Thyroid gland (tissue), 4 donors: ENCODE results near the gene PEX14. TPM values are rescaled to one million over a fixed set of nuclear protein-coding genes. Genes with fewer than 3 reads are reported as not detected.

Experiments used
- DNase-seq, 2 donors: peaks; one replicate each; pipeline ENCODE4 v3.0.0-alpha.2; 2019
- H3K27ac ChIP-seq, 3 donors: fragments of 200-600 bp; sonication (generic); 1 replicate in 2 of 3; 2 replicates in 1 of 3; pipeline ENCODE4 v1.5.1; 2016 to 2019; ENCODE audit warnings: mild to moderate bottlenecking in 1 of 3, moderate library complexity in 1 of 3
- H3K27me3 ChIP-seq: fragments of 200-600 bp; sonication (generic); one replicate; pipeline ENCODE4 v1.5.1; 2019
- H3K36me3 ChIP-seq, 2 donors: fragments of 200-600 bp; sonication (generic); one replicate each; pipeline ENCODE4 v1.5.1; 2016 to 2019
- H3K4me1 ChIP-seq, 2 donors: fragments of 200-600 bp; sonication (generic); one replicate each; pipeline ENCODE4 v1.5.1; 2017 to 2019
- H3K4me3 ChIP-seq, 3 donors: fragments of 200-600 bp; sonication (generic); replicated peaks in 1 of 3; 1 replicate in 2 of 3; 2 replicates in 1 of 3; pipeline ENCODE4 v1.5.1; 2016; ENCODE audit warnings: mild to moderate bottlenecking in 1 of 3
- H3K9me3 ChIP-seq: fragments of 200-600 bp; sonication (generic); one replicate; pipeline ENCODE4 v1.5.1; 2017
- CTCF ChIP-seq, 6 experiments: fragments of 200-600 bp in 3 of 6; fragments of 450-650 bp in 3 of 6; sonication (generic) in 3 of 6; IDR thresholded peaks; one replicate each; pipeline ENCODE4 v1.5.1; 2016 to 2019; ENCODE audit warnings: antibody characterized with exemption in 6 of 6, mild to moderate bottlenecking in 2 of 6, inconsistent platforms in 1 of 6, moderate library complexity in 1 of 6
- POLR2A ChIP-seq, 2 donors: fragments of 450-650 bp; IDR thresholded peaks; one replicate each; pipeline ENCODE4 v1.6.1; 2017; ENCODE audit warnings: antibody characterized with exemption in 2 of 2, mild to moderate bottlenecking in 2 of 2, moderate library complexity in 1 of 2
- WGBS, 2 donors: methylation state at CpG; one replicate each; pipeline ENCODE4 v1.1.5; 2017; 5-methylcytosine and 5-hydroxymethylcytosine counted together
- intact Hi-C: fragments of 100-400 bp; cut with DNase I; formaldehyde crosslinking; loops from one replicate; pipeline ENCODE4 v1.15.1; 2023
- total RNA-seq, 4 donors: library from RNA; depleted of rRNA; stranded (reverse); fragments of >200 nt; gene quantifications; one replicate each; pipeline ENCODE4 v1.2.3, GENCODE V29; 2016

PEX14 gene
- total RNA-seq, 4 donors from 2014 or later = 14.0 to 28.4 (median 20.7) TPM

DNA sequence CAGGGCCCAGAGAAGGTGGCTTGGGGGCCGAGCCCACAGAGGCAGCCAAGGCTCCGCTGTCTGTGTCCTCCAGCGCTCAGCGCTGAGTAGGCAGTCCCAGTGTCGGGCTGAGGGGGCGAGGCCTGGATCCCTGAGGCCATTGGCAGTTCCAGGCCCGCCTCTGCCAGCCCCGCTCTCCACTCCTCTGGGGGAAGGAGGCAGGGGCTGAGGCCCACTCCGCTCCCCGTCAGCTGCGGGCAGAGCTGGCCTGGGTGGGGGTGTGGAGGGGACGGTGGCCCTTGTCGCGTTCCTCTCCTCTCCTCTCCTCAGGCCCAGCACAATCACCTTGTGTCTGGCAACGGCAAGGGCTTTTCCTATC is 188.9 kb downstream of the PEX14 start:
- Histone ChIP-seq H3K9me3 (no peaks in the 10 kb centered on the region), H3K36me3 (no peaks in the 10 kb centered on the region), H3K27me3 (no peaks in the 10 kb centered on the region), H3K4me3 (no peak overlapping the region), H3K4me1 (peaks cover 20 to 46% of the 10 kb centered on the region in 2 donors), H3K27ac (no peak overlapping the region)
- DNase-seq = peak in 1 of 2 donors; percentile 43
- no peak for TF ChIP-seq POLR2A (IDR thresholded peaks at IDR 0.05)
- no peak for TF ChIP-seq CTCF (IDR thresholded peaks at IDR 0.05)
- intact Hi-C loops = no loop called here
- WGBS, 2 donors = 45 to 67% methylated on average over 9 to 13 of the region's 15 CpGs

DNA sequence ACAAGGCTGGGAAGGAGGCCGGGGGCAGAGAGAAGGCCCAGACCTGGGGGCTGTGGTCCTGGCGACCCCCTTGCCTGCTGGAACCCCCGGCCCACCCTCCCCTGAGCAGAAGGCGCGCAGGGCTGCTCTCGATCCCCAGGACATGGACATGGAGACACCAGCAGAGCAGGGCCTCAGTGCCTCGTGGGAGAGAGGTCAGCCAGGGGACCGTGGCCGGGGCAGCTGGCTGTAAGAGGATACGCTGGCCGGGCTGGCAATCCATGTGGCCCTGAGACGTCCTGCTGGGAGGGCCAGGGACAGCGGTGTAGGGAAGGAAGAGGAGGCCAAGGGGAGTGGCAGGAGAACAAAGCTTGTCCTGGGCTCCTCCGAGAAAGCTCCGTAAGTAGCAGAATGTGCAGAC is 189.5 kb downstream of the PEX14 start:
- Histone ChIP-seq H3K27ac (no peak overlapping the region), H3K9me3 (no peaks in the 10 kb centered on the region), H3K27me3 (no peaks in the 10 kb centered on the region), H3K4me3 (no peak overlapping the region), H3K4me1 (peaks cover 20 to 52% of the 10 kb centered on the region in 2 donors), H3K36me3 (no peaks in the 10 kb centered on the region)
- intact Hi-C loops = no loop called here
- TF ChIP-seq POLR2A (IDR thresholded peaks at IDR 0.05) = no peak
- WGBS, 2 donors = 74% methylated on average over 12 to 15 of the region's 15 CpGs
- DNase-seq = no peak

DNA sequence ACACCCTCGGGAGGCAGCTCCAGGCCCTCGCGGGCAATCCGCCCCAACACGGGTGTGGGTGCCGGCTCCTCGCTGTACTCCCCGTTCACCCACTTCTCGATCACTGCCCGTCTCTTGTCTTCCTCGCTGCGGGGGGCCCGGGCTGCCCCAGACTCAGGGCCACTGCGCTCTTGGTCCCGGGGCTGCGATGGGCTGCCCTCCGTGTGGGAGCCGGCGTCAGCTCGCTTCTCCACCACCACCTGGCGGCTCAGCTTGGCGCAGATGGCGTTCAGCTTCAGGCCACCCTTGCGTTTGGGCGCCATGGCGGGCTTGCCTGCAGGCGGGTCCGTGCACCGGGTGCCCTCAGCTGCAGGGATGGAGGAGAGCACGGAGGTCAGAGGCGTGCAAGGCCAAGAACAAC is 190.5 kb downstream of the PEX14 start:
- peak overlapping the region in 1 of 3 donors; percentile 88 for H3K27ac ChIP-seq

DNA sequence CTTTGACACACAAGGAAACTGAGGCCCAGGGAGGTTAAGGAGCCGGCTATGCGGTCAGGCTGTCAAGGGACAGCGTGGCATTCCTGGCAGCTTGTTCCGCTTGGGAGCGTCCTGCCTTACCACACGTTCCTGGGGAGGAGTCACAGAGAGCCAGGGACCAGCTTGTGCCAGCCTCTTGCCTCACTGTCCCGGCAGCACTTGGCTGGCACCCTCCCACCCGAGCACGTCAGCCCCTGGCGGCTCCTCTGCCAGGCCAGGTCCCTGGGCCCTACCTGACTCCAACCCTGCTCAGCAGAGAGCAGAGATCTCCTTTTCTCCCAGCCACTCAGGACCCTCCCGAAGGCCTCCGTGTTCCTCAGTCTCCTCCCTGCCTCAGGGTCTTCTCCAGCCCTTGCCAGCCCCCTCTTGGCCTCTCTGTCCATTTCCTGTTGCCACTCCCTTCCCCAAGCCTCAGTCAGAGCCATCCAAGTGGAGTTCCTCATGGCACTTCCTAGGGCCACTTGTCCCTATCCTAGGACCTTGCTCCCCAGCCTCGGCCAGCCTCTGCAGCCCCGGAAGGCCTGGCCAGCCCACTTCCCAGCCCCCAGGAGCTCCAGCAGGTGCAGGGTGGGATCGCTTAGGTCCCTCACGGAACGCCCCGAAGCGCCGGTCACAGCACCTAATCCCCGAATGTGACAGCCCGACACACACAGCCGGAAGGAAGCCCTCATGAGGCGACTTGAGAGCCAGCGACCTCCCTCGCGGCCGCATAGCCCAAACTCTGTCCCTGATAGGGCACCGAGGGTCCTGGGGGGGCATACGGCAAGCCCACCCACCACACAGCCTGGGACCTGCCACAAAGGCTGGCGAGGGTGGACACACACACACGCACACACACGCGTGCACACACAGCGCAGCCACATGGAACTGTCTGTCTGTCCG is 191.4 kb downstream of the PEX14 start:
- 66 to 68% methylated on average over 21 to 27 of the region's 36 CpGs for whole genome bisulfite sequencing, 2 donors
- TF ChIP-seq CTCF (IDR thresholded peaks at IDR 0.05) (peak in 2 of 6 experiments; percentile 32), POLR2A (IDR thresholded peaks at IDR 0.05) (peak in 1 of 2 donors; percentile 60)
- no peaks in the 10 kb centered on the region for H3K9me3 ChIP-seq
- H3K27ac ChIP-seq = peak overlapping the region; percentile 85 to 90 (median 88)
- no peaks in the 10 kb centered on the region for H3K36me3 ChIP-seq
- peak; percentile 98 for DNase-seq
- intact Hi-C loops = no loop called here
- peaks cover 31 to 52% of the 10 kb centered on the region in 2 donors for H3K4me1 ChIP-seq
- no peaks in the 10 kb centered on the region for H3K27me3 ChIP-seq
- H3K4me3 ChIP-seq = no peak overlapping the region

More for the DNA sequence above, 190.5 kb downstream of the PEX14 start:
- intact Hi-C loops = no loop called here
- Histone ChIP-seq H3K4me1 (peaks cover 21 to 45% of the 10 kb centered on the region in 2 donors), H3K9me3 (no peaks in the 10 kb centered on the region), H3K27me3 (no peaks in the 10 kb centered on the region), H3K36me3 (no peaks in the 10 kb centered on the region), H3K4me3 (no peak overlapping the region)
- WGBS, 2 donors = 97% methylated on average over 27 to 29 of the region's 31 CpGs
- TF ChIP-seq CTCF (IDR thresholded peaks at IDR 0.05) (no peak), POLR2A (IDR thresholded peaks at IDR 0.05) (no peak)
- DNase-seq = no peak

GRCh38 chr1:10667861-10668761 is 193.4 kb downstream of the PEX14 start:
- no peak for DNase-seq

More at GRCh38 chr1:10667861-10668761, 193.4 kb downstream of the PEX14 start:
- Histone ChIP-seq H3K4me3 (no peak overlapping the region), H3K9me3 (no peaks in the 10 kb centered on the region), H3K36me3 (no peaks in the 10 kb centered on the region), H3K27ac (peak overlapping the region in 1 of 3 donors; percentile 90), H3K4me1 (peaks cover 47 to 69% of the 10 kb centered on the region in 2 donors), H3K27me3 (no peaks in the 10 kb centered on the region)
- intact Hi-C loops = no loop called here
- TF ChIP-seq CTCF (IDR thresholded peaks at IDR 0.05) (no peak), POLR2A (IDR thresholded peaks at IDR 0.05) (no peak)
- 76 to 88% methylated on average over 19 to 27 of the region's 40 CpGs for WGBS, 2 donors
